Adrenal gland (tissue), 5 donors: ENCODE measurements around the gene RPTOR.

ENCODE experiments used
- CTCF ChIP-seq, 6 experiments: fragments of 450-650 bp in 4 of 6; fragments of 200-600 bp in 2 of 6; sonication (generic) in 1 of 6; IDR thresholded peaks; 1 replicate in 5 of 6; 2 replicates in 1 of 6; pipeline versions ENCODE4 v1.5.1 to v1.8.0; 2016 to 2021; ENCODE audit warnings: antibody characterized with exemption in 6 of 6, mild to moderate bottlenecking in 2 of 6, moderate library complexity in 1 of 6
- POLR2A ChIP-seq, 2 donors: fragments of 450-650 bp; IDR thresholded peaks; one replicate each; pipeline ENCODE4 v1.6.1; 2017; ENCODE audit warnings: antibody characterized with exemption in 2 of 2, mild to moderate bottlenecking in 2 of 2, moderate library complexity in 1 of 2
- donor health status: DM: no; HTN: no; CAD: no.

GRCh38 chr17:80837711-80838110 lies 293.1 kb downstream of the RPTOR start:
- TF ChIP-seq CTCF (IDR thresholded peaks at IDR 0.05) (no peak), POLR2A (IDR thresholded peaks at IDR 0.05) (no peak)
